HUES64 (cell line): ENCODE results near the gene ASB4.
"Not testable (repeated sequence)": the region's sequence is repeated elsewhere in the genome, so short reads cannot be mapped to it uniquely, and the experiment has no call there.

Experiments
- H3K27ac ChIP-seq: 2 replicates; pipeline ENCODE4 v1.7.0; 2013; ENCODE audit warnings: low read depth, low read length, inconsistent platforms
- H3K27me3 ChIP-seq: 2 replicates; pipeline ENCODE4 v1.6.1; 2013; ENCODE audit warnings: mild to moderate bottlenecking, low read length; ENCODE audit not compliant: insufficient read depth
- H3K36me3 ChIP-seq: 2 replicates; pipeline ENCODE4 v1.6.1; 2013; ENCODE audit warnings: mild to moderate bottlenecking, low read length; ENCODE audit not compliant: insufficient read depth
- H3K4me1 ChIP-seq: 2 replicates; pipeline ENCODE4 v1.6.1; 2013; ENCODE audit warnings: mild to moderate bottlenecking, low read length, moderate library complexity; ENCODE audit not compliant: insufficient read depth
- H3K4me3 ChIP-seq: 2 replicates; pipeline ENCODE4 v1.5.1; 2013; ENCODE audit warnings: mild to moderate bottlenecking, low read length, moderate library complexity
- H3K9ac ChIP-seq: 2 replicates; pipeline ENCODE4 v1.6.1; 2013; ENCODE audit warnings: mild to moderate bottlenecking, low read depth, low read length
- H3K9me3 ChIP-seq: 2 replicates; pipeline ENCODE4 v1.6.1; 2013; ENCODE audit warnings: low read depth, low read length; ENCODE audit not compliant: insufficient read depth
- WGBS: fragments of 150-250, 120-280 bp; methylation state at CpG from one replicate; pipeline ENCODE4 v1.1.7; 2013; ENCODE audit warnings: missing lambda C conversion rate; 5-methylcytosine and 5-hydroxymethylcytosine counted together

ASB4 gene

GRCh38 chr7:95545007-95545615, 59.4 kb downstream of the ASB4 start:
- Histone ChIP-seq H3K27ac (no peak overlapping the region), H3K27me3 (no peaks in the 10 kb centered on the region), H3K4me1 (peaks cover 9% of the 10 kb centered on the region; the same call in 1 of the 2 replicates), H3K4me3 (no peak overlapping the region), H3K9me3 (no peaks in the 10 kb centered on the region), H3K9ac (no peak overlapping the region), H3K36me3 (no peaks in the 10 kb centered on the region)
- 30% methylated on average over 3 of the region's 3 CpGs for whole genome bisulfite sequencing

DNA sequence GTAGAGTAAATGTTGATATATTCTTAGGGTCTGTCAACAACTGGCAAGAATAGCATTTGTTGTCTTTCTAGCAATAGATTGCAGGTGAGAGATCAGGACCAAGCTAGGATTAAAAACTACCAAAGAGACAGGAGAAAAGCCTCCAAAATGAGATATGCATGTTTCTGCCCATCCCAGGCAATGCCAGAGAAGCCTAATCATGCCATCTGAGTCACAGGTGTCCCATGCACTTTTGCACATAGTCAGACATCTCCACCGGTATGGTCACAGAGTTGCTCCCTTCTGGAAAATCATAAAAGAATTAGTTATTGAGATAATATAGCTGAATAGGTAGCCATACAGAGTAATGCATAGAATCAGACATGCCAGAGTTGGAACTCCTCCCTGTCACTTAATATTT, 59.9 kb downstream of the ASB4 start:
- 95% methylated on average over 1 of the region's 1 CpG for WGBS
- H3K27ac ChIP-seq = no peak overlapping the region

GRCh38 chr7:95546647-95547046, 60.9 kb downstream of the ASB4 start:
- Histone ChIP-seq H3K4me1 (peaks cover 11% of the 10 kb centered on the region; the same call in 1 of the 2 replicates), H3K4me3 (no peak overlapping the region), H3K27ac (no peak overlapping the region), H3K36me3 (no peaks in the 10 kb centered on the region), H3K9me3 (no peaks in the 10 kb centered on the region), H3K27me3 (no peaks in the 10 kb centered on the region), H3K9ac (no peak overlapping the region)
- WGBS = 75% methylated on average over 3 of the region's 4 CpGs

More for the DNA sequence above, 59.9 kb downstream of the ASB4 start:
- no peak overlapping the region for H3K4me3 ChIP-seq
- H3K4me1 ChIP-seq = peaks cover 11% of the 10 kb centered on the region; the same call in 1 of the 2 replicates
- no peak overlapping the region for H3K9ac ChIP-seq
- no peaks in the 10 kb centered on the region for H3K27me3 ChIP-seq
- H3K9me3 ChIP-seq = no peaks in the 10 kb centered on the region
- no peaks in the 10 kb centered on the region for H3K36me3 ChIP-seq

- peaks cover 11% of the 10 kb centered on the region; the same call in 1 of the 2 replicates for H3K4me1 ChIP-seq
- H3K4me3 ChIP-seq = no peak overlapping the region
- WGBS = 95% methylated on average over 4 of the region's 6 CpGs
- no peak overlapping the region for H3K9ac ChIP-seq
- no peaks in the 10 kb centered on the region for H3K36me3 ChIP-seq
- H3K27me3 ChIP-seq = no peaks in the 10 kb centered on the region
- H3K27ac ChIP-seq = no peak overlapping the region
- no peaks in the 10 kb centered on the region for H3K9me3 ChIP-seq
These were observed 61.9 kb downstream of the ASB4 start for GRCh38 chr7:95547361-95548348.

DNA sequence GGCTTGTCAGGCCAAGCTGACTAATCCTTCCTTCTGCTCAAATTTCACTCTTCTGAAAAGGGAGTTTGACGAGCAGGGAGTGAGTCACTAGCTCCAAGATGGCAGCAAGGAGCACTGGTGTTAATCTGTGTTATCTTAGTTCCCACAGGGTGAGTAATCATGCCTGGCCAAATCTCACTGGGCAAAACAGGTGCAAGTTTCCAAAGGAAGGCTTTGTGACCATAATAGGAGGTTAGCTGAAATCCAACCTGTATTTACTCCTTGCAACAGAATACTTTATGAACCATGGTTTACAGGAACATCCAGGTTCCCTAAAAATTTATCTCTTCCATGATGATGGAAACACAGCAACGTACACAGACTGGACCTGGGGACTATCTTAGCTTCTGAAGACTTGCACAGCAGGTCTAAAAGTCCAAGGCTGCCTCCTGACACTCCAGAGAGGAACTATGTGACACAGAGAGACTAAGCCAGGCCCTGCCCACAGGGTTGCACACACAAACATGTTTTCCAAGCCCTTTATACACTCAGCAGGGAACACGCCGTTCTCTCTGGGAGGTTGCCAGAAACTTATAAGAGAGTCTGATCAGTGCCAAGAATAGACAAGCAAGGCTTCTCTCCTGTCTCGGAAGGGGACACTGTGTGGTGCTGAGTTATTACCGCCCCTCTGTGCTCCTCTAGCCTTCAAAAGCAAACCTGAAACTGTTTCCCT, 64.2 kb downstream of the ASB4 start:
- Histone ChIP-seq H3K36me3 (no peaks in the 10 kb centered on the region), H3K4me3 (no peak overlapping the region), H3K9ac (no peak overlapping the region), H3K9me3 (no peaks in the 10 kb centered on the region), H3K4me1 (peaks cover 11% of the 10 kb centered on the region; the same call in 1 of the 2 replicates), H3K27me3 (no peaks in the 10 kb centered on the region), H3K27ac (no peak overlapping the region)
- 85% methylated on average over 6 of the region's 6 CpGs for WGBS

DNA sequence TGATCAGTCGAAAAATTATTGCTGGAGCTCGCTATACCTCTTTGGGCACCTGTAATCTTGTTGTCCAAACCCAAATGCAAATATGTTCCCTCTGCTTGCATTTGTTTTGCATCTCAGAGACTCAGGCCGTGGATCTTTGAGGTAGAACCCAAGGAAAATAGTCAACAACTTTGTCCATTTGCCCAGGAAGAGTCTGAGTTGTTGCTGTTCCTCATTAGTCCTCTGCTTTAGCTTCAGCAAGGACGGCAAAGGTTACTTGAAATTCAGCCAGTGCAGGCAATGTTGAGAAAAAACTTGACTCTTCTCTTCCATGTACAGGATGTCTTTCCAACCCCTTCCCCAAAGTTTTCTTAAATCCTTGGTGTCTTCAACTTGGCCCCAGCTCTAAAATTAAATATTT, 64.8 kb downstream of the ASB4 start:
- Histone ChIP-seq H3K27me3 (no peaks in the 10 kb centered on the region), H3K4me1 (peaks cover 6% of the 10 kb centered on the region; the same call in 1 of the 2 replicates), H3K4me3 (no peak overlapping the region), H3K36me3 (no peaks in the 10 kb centered on the region), H3K9me3 (no peaks in the 10 kb centered on the region), H3K27ac (no peak overlapping the region), H3K9ac (no peak overlapping the region)
- 92% methylated on average over 4 of the region's 4 CpGs for WGBS

- H3K36me3 ChIP-seq, H3K27ac ChIP-seq, H3K9me3 ChIP-seq, H3K27me3 ChIP-seq, H3K4me1 ChIP-seq, H3K4me3 ChIP-seq, H3K9ac ChIP-seq: not testable (repeated sequence)
- 96% methylated on average over 45 of the region's 45 CpGs for WGBS
These were observed 66.5 kb downstream of the ASB4 start for GRCh38 chr7:95552010-95552926.

GRCh38 chr7:95553939-95554338, 68.2 kb downstream of the ASB4 start:
- no peak overlapping the region for H3K27ac ChIP-seq
- peaks cover 5% of the 10 kb centered on the region; the same call in 1 of the 2 replicates for H3K4me1 ChIP-seq
- no peaks in the 10 kb centered on the region for H3K36me3 ChIP-seq
- WGBS = 87% methylated on average over 2 of the region's 2 CpGs
- H3K9me3 ChIP-seq = no peaks in the 10 kb centered on the region
- no peaks in the 10 kb centered on the region for H3K27me3 ChIP-seq
- H3K4me3 ChIP-seq = no peak overlapping the region
- no peak overlapping the region for H3K9ac ChIP-seq

GRCh38 chr7:95556777-95557176, 71.0 kb downstream of the ASB4 start:
- WGBS = 94% methylated on average over 2 of the region's 2 CpGs
- no peak overlapping the region for H3K9ac ChIP-seq
- no peaks in the 10 kb centered on the region for H3K36me3 ChIP-seq

GRCh38 chr7:95558864-95559263, 73.1 kb downstream of the ASB4 start:
- Histone ChIP-seq H3K27ac (no peak overlapping the region), H3K4me1 (no peaks in the 10 kb centered on the region), H3K4me3 (no peak overlapping the region), H3K9ac (no peak overlapping the region), H3K9me3 (no peaks in the 10 kb centered on the region), H3K27me3 (no peaks in the 10 kb centered on the region), H3K36me3 (no peaks in the 10 kb centered on the region)
- 95% methylated on average over 2 of the region's 3 CpGs for WGBS

More at GRCh38 chr7:95556777-95557176, 71.0 kb downstream of the ASB4 start:
- Histone ChIP-seq H3K27ac (no peak overlapping the region), H3K4me1 (no peaks in the 10 kb centered on the region), H3K9me3 (no peaks in the 10 kb centered on the region), H3K27me3 (no peaks in the 10 kb centered on the region), H3K4me3 (no peak overlapping the region)
